Endothelial cell of umbilical vein (primary cell): ENCODE data around the gene TRMT11.

ENCODE experiments used
- POLR2A ChIP-seq: IDR thresholded peaks from 2 replicates; pipeline ENCODE4 v1.6.1; 2012; ENCODE audit warnings: low read depth, mild to moderate bottlenecking, control low read depth, low read length
- POLR2AphosphoS5 ChIP-seq: IDR thresholded peaks from 2 replicates; pipeline ENCODE4 v1.6.1; 2012; ENCODE audit warnings: low read depth, mild to moderate bottlenecking, control low read depth, low read length, moderate library complexity; ENCODE audit not compliant: insufficient read depth
- TF ChIP-seq, protein P1 (sequence below), 2 donors: IDR thresholded peaks; 1 replicate in 1 of 2; 2 replicates in 1 of 2; pipeline ENCODE4 v1.5.1; 2011; ENCODE audit warnings: low read length in 2 of 2, mild to moderate bottlenecking in 2 of 2, moderate library complexity in 2 of 2, control low read depth in 1 of 2, inconsistent platforms in 1 of 2, low read depth in 1 of 2; ENCODE audit not compliant: insufficient read depth in 1 of 2; ENCODE audit errors: extremely low read depth in 1 of 2

DNA sequence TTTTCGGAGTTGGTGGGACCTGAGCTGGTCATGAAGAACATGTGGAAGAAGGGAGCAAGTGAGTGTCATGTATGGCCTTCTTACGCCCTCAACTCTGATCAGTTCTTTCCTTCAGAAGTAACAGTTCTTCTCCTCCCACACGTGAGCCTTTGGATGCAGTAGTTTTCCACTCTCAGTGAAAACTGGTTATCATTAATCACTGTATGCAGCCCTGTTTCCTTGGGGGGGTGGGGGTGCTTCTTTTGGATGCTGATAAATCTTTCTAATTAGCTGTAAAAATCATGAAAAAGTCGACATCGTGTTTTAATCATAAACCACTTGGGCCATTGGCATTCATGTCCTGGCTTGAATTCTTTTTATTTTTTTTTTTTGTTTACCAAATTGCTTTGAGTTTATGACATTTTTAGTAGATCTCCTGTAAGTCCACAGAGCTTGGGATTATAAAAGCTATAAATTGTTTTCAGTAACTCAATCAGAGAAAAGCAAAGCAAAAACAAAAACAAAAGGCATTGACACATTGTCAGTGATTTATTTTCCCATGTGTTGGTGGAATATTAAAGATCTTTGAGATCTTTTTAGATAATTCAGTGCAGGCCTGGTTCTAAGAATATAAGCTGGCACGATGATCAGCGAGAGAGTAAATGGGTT, 84.8 kb downstream of the TRMT11 start:
- no peak for TF ChIP-seq POLR2AphosphoS5
- no peak for TF ChIP-seq POLR2A
- TF ChIP-seq, protein P1, sequence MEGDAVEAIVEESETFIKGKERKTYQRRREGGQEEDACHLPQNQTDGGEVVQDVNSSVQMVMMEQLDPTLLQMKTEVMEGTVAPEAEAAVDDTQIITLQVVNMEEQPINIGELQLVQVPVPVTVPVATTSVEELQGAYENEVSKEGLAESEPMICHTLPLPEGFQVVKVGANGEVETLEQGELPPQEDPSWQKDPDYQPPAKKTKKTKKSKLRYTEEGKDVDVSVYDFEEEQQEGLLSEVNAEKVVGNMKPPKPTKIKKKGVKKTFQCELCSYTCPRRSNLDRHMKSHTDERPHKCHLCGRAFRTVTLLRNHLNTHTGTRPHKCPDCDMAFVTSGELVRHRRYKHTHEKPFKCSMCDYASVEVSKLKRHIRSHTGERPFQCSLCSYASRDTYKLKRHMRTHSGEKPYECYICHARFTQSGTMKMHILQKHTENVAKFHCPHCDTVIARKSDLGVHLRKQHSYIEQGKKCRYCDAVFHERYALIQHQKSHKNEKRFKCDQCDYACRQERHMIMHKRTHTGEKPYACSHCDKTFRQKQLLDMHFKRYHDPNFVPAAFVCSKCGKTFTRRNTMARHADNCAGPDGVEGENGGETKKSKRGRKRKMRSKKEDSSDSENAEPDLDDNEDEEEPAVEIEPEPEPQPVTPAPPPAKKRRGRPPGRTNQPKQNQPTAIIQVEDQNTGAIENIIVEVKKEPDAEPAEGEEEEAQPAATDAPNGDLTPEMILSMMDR (IDR thresholded peaks at IDR 0.05; ENCODE audit: extremely low read depth in 1 of 2, insufficient read depth in 1 of 2, low read depth in 1 of 2, low read length in 2 of 2) = no peak
